ENCODE results near the gene ARMC2.

Gene ARMC2

GRCh38 chr6:108869876-108870275, 21.7 kb downstream of the ARMC2 start:
- no peak for DNase-seq (ENCODE audit: low read depth)
- no peak for TF ChIP-seq CTCF (conservative IDR thresholded peaks at IDR 0.05; ENCODE audit: low read depth, low read length)

DNA sequence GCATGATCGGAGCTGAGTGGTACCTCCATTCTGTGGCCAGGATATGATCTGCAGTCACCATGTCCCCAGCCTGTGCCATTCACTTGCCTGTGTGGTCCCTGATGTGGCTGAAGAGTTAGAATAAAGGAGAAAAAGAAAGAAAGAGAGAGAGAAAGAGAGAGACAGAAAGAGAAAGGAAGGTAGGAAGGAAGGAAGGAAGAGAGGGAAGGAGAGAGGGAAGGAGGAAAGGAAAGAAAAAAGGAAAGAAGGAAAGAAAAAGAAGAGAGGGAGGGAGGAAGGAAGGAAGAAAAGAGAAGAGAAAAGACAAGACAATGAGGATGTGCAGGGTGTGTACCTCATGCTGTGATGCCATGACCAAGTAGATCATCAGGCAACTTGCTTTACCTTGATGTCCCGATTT, 22.1 kb downstream of the ARMC2 start:
- TF ChIP-seq CTCF (conservative IDR thresholded peaks at IDR 0.05; ENCODE audit: low read depth, low read length), result no peak
- no peak overlapping the region for H3K4me3 ChIP-seq (ENCODE audit: low read depth, low read length)
- no peak for DNase-seq (ENCODE audit: low read depth)

More at GRCh38 chr6:108869876-108870275, 21.7 kb downstream of the ARMC2 start:
- no peak overlapping the region for H3K4me3 ChIP-seq (ENCODE audit: low read depth, low read length)

GRCh38 chr6:108872141-108872557, 23.9 kb downstream of the ARMC2 start:
- TF ChIP-seq CTCF (conservative IDR thresholded peaks at IDR 0.05; ENCODE audit: low read depth, low read length), result no peak
- DNase-seq (ENCODE audit: low read depth), result no peak
- H3K4me3 ChIP-seq (ENCODE audit: low read depth, low read length), result no peak overlapping the region

- TF ChIP-seq CTCF (conservative IDR thresholded peaks at IDR 0.05; ENCODE audit: low read depth, low read length), result no peak
- H3K4me3 ChIP-seq (ENCODE audit: low read depth, low read length), result no peak overlapping the region
- DNase-seq (ENCODE audit: low read depth), result no peak
These were observed 24.4 kb downstream of the ARMC2 start for GRCh38 chr6:108872575-108872974.

DNA sequence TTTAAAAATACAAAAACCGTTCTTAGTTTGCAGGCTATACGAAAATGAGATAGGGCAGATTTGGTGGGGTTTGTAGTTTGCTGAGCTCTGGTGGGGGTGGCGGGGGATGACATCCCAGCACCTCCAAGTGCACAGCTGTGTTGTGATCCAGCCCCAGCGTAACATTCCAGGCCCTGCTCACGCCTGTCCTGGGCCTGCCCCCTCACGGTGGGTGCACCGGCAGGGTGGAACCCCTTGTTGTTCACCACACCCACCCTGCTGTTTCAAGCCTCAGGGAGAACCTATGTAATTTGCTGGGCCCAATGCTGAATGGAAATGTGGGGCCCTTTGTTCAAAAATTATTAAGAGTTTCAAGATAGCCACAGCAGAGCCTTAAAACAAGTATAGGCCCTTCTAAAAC, 25.0 kb downstream of the ARMC2 start:
- DNase-seq (ENCODE audit: low read depth), result no peak
- TF ChIP-seq CTCF (conservative IDR thresholded peaks at IDR 0.05; ENCODE audit: low read depth, low read length), result no peak
- no peak overlapping the region for H3K4me3 ChIP-seq (ENCODE audit: low read depth, low read length)

GRCh38 chr6:108873971-108874370, 25.7 kb downstream of the ARMC2 start:
- no peak for DNase-seq (ENCODE audit: low read depth)
- H3K4me3 ChIP-seq (ENCODE audit: low read depth, low read length), result no peak overlapping the region
- TF ChIP-seq CTCF (conservative IDR thresholded peaks at IDR 0.05; ENCODE audit: low read depth, low read length), result no peak

- peak; percentile 86 for DNase-seq (ENCODE audit: low read depth)
- no peak overlapping the region for H3K4me3 ChIP-seq (ENCODE audit: low read depth, low read length)
These were observed 26.4 kb downstream of the ARMC2 start for GRCh38 chr6:108874470-108875160.

More at GRCh38 chr6:108874470-108875160, 26.4 kb downstream of the ARMC2 start:
- no peak for TF ChIP-seq CTCF (conservative IDR thresholded peaks at IDR 0.05; ENCODE audit: low read depth, low read length)
